Muscle layer of duodenum (tissue), 2 donors: ENCODE measurements around the gene RNU4-1.
"Not testable (repeated sequence)": the region's sequence is repeated elsewhere in the genome, so short reads cannot be mapped to it uniquely, and the experiment has no call there.

ENCODE experiments used
- H3K27ac ChIP-seq: one replicate; pipeline ENCODE4 v1.7.0; 2013; ENCODE audit warnings: mild to moderate bottlenecking, low read length
- H3K27me3 ChIP-seq: one replicate; pipeline ENCODE4 v1.7.0; 2013; ENCODE audit warnings: low read depth, mild to moderate bottlenecking, control low read depth, low read length
- H3K36me3 ChIP-seq, 2 donors: one replicate each; pipeline ENCODE4 v1.7.0; 2013; ENCODE audit warnings: low read length in 2 of 2, control low read depth in 1 of 2, mild to moderate bottlenecking in 1 of 2; ENCODE audit not compliant: insufficient read depth in 2 of 2, control insufficient read depth in 1 of 2
- H3K4me1 ChIP-seq, 2 donors: one replicate each; pipeline ENCODE4 v1.7.0; 2013; ENCODE audit warnings: low read length in 2 of 2, mild to moderate bottlenecking in 2 of 2, control low read depth in 1 of 2, moderate library complexity in 1 of 2; ENCODE audit not compliant: insufficient read depth in 2 of 2, control insufficient read depth in 1 of 2
- H3K4me3 ChIP-seq, 2 donors: one replicate each; pipeline ENCODE4 v1.7.0; 2013; ENCODE audit warnings: low read length in 2 of 2, low read depth in 1 of 2, mild to moderate bottlenecking in 1 of 2
- H3K9me3 ChIP-seq, 2 donors: one replicate each; pipeline ENCODE4 v1.7.0; 2013; ENCODE audit warnings: low read length in 2 of 2, control low read depth in 1 of 2, mild to moderate bottlenecking in 1 of 2; ENCODE audit not compliant: control insufficient read depth in 1 of 2
- donor health status: healthy.

RNU4-1 gene

DNA sequence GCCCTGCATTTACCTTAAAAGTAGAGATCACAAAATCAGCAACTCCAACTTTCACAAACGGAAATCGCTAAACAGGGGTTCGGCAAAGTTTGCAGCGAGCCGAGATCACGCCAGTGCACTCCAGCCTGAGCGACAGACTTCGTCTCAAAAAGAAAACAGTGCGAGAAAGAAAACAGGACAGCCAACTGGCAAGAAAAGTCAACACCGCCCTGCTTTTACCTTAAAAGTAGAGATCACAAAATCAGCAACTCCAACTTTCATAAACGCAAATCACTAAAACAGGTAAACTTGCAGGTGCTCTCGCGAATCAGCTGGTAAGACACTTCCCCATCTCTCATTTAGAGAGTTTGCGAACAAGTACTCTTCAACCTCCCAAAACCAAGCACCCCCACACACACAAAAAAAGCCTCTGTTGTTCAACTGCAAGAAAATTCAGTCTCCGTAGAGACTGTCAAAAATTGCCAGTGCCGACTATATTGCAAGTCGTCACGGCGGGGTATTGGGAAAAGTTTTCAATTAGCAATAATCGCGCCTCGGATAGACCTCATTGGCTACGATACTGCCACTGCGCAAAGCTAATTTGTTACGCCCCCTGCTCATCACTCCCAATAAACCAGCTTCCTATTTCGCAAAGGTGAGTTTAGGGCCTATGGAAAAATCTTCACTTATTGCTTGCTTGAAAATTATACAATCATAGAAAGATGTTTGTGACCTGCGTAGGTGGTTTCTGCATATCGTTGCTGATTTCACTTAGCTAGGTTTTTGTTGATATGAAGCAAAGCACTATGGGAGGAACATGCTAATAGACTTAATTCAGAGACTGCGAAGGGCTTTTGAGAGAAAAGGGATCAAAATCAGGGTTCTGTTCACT lies at the start of gene RNU4-1:
TSS of gene RNU4-1 (minus strand) at position 577 of the 871 bp plus-strand sequence.
- H3K27ac ChIP-seq: peak within 1 kb of the TSS; percentile 98
- peak within 1 kb of the TSS; percentile 67 to 75 for H3K4me3 ChIP-seq
- peaks cover 0 to 3% of the 10 kb centered on the region in 2 donors for H3K36me3 ChIP-seq
- peaks cover 0 to 8% of the 10 kb centered on the region in 2 donors for H3K4me1 ChIP-seq
- H3K27me3 ChIP-seq: no peaks in the 10 kb centered on the region
- H3K9me3 ChIP-seq: no peaks in the 10 kb centered on the region

DNA sequence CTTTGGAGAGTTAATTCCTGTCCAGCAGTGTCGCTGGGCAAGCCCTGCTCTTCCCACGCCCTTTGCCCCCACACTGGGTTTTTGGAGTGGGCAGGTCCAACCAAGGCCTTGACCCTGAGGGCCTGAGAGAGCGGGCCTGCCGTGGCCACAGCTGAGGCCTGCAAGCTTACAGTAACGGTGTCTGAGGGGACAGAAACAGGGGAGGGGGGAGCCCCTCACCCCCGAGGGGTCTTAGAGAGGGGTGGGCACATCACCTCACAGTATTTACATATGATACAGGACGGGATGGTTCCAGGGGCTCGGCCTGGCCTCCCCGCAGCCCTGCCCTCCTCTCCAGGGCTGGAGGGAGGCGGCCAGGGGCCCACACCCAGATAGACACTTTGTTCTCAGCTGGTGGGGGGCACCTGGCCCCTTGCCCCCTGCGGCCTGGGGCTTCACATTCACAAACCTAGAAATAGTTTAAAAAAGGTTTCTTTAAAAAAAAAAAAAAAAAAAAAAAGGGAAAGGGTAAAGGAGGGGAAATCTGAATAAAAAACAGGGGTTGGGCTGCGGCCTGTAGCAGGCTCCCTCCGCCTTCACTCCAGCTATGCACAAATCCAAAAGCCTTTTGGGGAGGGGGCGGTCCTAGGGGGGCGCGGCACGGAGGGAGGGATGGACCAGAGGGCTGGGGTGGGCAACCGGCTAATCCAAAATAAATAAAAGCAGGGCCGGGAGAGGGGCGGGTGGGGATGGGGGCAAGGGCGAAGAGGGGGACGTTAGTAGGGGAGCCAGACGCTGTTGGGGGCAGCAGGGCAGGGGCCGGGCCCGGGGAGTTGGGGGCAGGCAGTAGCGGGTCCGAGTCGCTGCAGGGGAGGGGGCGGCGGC lies 49.4 kb upstream of the RNU4-1 start:
- no peaks in the 10 kb centered on the region for H3K36me3 ChIP-seq
- H3K9me3 ChIP-seq: no peaks in the 10 kb centered on the region
- no peaks in the 10 kb centered on the region for H3K27me3 ChIP-seq
- H3K4me3 ChIP-seq: no peak overlapping the region
- no peaks in the 10 kb centered on the region for H3K4me1 ChIP-seq
- H3K27ac ChIP-seq: no peak overlapping the region

DNA sequence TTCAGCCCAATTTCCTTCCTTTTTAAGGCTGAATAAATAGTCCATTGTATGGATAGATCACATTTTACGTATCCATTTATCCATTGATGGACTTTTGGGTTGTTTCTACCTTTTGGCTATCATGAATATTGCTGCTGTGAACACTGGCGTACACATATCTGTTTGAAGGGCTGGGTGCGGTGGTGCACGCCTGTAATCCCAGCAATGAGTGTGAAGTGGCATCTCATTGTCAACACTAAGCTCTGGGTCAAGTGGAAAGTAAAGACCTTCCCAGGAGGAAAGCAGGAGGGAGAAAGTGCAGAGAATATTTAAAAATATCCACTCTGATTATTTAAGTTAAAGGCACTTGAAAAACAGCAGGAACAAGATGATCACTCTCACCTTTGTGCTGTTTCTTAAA lies 46.2 kb upstream of the RNU4-1 start:
- Histone ChIP-seq H3K27ac (no peak overlapping the region), H3K36me3 (no peaks in the 10 kb centered on the region), H3K4me3 (no peak overlapping the region), H3K27me3 (no peaks in the 10 kb centered on the region), H3K9me3 (no peaks in the 10 kb centered on the region), H3K4me1 (no peaks in the 10 kb centered on the region)

DNA sequence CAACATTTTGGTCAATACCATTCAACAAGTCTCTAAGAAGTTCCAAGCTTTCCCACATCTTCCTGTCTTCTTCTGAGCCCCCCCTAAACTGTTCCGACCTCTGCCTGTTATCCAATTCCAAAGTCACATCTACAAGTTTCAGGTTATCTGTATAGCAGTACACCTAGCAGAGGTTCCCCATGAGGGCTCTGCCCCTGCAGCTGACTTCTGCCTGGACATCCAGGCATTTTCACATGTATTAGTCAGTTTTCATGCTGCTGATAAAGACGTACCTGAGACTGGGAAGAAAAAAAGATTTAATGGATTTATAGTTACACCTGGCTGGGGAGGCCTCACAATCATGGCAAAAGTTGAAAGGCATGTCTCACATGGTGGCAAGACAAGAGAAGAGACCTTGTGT lies 44.7 kb upstream of the RNU4-1 start:
- Histone ChIP-seq H3K4me3 (no peak overlapping the region), H3K27me3 (no peaks in the 10 kb centered on the region), H3K27ac (no peak overlapping the region), H3K4me1 (no peaks in the 10 kb centered on the region), H3K36me3 (no peaks in the 10 kb centered on the region), H3K9me3 (no peaks in the 10 kb centered on the region)

DNA sequence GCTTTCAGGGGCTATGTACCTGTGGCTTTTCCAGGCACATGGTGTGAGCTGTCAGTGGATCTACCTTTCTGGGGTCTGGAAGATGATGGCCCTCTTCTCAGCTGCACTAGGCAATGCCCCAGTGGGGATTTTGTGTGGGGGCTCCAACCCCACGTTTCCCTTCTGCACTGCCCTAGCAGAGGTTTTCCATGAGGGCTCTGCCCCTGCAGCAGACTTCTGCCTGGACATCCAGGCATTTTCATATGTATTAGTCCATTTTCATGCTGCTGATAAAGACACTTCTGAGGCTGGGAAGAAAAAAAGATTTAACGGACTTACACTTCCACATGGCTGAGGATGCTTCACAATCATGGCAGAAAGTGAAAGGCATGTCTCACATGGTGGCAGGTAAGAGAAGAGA lies 43.4 kb upstream of the RNU4-1 start:
- not testable (repeated sequence) for H3K27me3 ChIP-seq, H3K9me3 ChIP-seq, H3K4me3 ChIP-seq, H3K36me3 ChIP-seq, H3K4me1 ChIP-seq, H3K27ac ChIP-seq

DNA sequence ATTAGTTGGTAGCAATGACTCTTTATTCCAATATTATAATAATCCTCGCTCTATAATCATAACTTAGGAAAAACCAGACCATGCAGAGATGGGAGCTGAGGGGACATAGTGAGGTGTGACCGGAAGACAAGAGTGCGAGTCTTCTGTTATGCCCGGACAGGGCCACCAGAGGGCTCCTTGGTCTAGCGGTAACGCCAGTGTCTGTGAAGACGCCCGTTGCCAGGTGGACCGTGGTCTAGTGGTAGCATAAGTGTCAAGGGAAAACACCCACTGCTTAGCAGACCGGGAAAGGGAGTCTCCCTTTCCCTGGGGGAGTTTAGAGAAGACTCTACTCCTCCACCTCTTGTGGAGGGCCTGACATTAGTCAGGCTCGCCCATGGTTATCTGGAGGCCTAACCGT lies 42.4 kb upstream of the RNU4-1 start:
- H3K27ac ChIP-seq, H3K4me1 ChIP-seq, H3K27me3 ChIP-seq: not testable (repeated sequence)

DNA sequence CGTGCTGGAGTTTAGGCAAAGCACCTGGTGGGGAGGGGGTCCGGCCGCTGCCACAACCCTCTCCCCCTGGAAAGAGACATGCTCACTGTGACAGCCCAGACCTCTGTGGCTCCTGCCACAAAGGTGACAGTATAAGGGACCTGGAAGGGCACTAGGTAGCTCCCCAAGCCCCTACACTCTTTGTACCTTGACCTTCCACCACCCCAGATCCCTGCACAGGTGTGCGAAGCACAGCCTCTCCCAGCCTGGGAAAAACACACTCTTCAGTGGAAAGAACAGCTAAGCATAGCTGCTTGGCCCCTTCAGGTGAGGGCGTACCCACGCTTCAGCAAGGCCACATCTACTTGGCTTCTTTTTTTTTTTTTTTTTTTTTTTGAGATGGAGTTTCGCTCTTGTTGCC lies 39.5 kb upstream of the RNU4-1 start:
- Histone ChIP-seq H3K27me3 (no peaks in the 10 kb centered on the region), H3K4me1 (no peaks in the 10 kb centered on the region), H3K27ac (no peak overlapping the region), H3K36me3 (no peaks in the 10 kb centered on the region), H3K4me3 (no peak overlapping the region), H3K9me3 (no peaks in the 10 kb centered on the region)

More for the DNA sequence above, 42.4 kb upstream of the RNU4-1 start:
- not testable (repeated sequence) for H3K9me3 ChIP-seq, H3K4me3 ChIP-seq, H3K36me3 ChIP-seq

DNA sequence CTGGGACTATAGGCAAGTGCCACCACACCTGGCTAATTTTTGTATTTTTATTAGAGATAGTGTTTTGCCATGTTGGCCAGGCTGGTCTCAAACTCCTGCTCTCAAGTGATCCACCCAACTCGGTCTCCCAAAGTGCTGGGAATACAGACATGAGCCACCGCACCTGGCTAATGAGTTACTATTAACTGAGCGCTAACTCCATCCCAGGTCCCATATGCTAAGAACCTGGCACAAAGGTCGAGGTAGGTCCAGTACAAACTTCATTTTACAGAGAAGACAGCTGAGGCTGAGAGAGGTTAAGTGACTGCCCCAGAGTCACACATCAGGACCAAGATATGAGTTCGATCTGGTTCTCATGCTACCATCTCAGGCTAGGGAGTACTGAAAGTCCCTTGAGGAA lies 39.0 kb upstream of the RNU4-1 start:
- no peak overlapping the region for H3K27ac ChIP-seq
- H3K4me3 ChIP-seq: no peak overlapping the region

DNA sequence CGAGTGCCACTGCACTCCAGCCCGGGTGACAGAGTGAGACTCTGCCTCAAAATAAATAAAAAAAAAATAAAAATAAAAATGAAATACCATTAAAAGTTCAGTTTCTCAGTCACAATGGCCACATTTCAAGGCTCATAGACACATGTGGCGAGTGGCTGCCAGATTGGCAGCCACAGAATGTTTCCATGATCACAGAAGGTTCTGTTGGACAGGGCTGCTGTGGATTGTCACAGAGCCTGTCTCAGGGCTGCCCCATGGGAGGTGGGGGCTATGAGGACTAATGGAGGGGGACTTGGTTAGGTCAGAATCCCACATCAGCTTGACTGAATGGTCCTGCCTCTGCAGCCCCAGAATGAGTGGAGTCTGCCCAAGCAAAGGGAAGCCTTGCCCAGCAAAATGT lies 38.4 kb upstream of the RNU4-1 start:
- no peaks in the 10 kb centered on the region for H3K4me1 ChIP-seq
- no peaks in the 10 kb centered on the region for H3K36me3 ChIP-seq
- no peak overlapping the region for H3K4me3 ChIP-seq
- no peaks in the 10 kb centered on the region for H3K9me3 ChIP-seq
- H3K27me3 ChIP-seq: no peaks in the 10 kb centered on the region
- no peak overlapping the region for H3K27ac ChIP-seq

More for the DNA sequence above, 39.0 kb upstream of the RNU4-1 start:
- Histone ChIP-seq H3K36me3 (no peaks in the 10 kb centered on the region), H3K4me1 (no peaks in the 10 kb centered on the region), H3K9me3 (no peaks in the 10 kb centered on the region), H3K27me3 (no peaks in the 10 kb centered on the region)

DNA sequence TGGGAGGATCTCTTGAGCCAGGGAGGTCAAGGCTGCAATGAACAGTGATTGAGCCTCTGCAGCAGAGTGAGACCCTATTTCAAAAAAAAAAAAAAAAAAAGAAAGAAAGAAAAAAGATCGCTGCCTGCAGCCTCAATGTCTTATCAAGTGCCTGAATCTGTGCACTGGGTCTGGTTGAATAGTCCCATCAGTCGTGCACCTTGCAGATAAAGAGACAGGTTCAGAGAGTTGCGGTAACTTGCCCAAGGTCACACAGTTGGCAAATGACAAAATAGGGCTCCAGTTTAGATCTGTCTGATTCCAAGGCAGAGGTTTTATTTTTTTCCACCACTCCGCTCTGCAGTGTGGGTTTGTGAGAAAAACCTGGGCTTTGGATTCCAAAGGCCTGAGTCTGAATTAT lies 35.2 kb upstream of the RNU4-1 start:
- H3K4me3 ChIP-seq: no peak overlapping the region
- H3K27me3 ChIP-seq: no peaks in the 10 kb centered on the region
- H3K4me1 ChIP-seq: no peaks in the 10 kb centered on the region
- H3K36me3 ChIP-seq: no peaks in the 10 kb centered on the region
- no peak overlapping the region for H3K27ac ChIP-seq
- H3K9me3 ChIP-seq: no peaks in the 10 kb centered on the region

DNA sequence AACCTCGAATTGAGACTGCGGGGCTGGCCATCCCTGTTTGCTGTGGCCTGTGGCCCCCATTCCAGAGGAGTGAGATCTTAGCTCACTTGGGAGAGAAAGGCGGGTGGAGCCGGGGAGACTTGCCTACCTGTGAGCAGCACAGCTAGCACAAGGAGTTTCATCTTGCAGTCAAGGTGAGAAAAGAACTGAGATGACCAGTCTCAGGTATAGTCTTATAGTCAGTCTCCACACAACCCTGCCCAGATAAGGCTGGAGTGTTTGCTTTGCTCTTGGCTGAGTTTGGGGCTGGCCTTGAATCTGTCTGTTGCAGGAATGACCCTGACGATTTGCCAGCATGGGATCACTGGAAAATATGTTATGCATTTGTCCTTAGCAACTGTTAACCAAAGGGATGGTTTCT lies 34.6 kb upstream of the RNU4-1 start, which contains the start of gene PLA2G1B:
TSS of gene PLA2G1B (minus strand) at position 187 of the 400 bp plus-strand sequence. CDS start at position 161, 26 bp downstream.
- Histone ChIP-seq H3K27ac (no peak within 1 kb of the TSS), H3K36me3 (no peaks in the 10 kb centered on the region), H3K9me3 (no peaks in the 10 kb centered on the region), H3K27me3 (no peaks in the 10 kb centered on the region), H3K4me3 (no peak within 1 kb of the TSS), H3K4me1 (no peaks in the 10 kb centered on the region)
